Body of pancreas (tissue), 4 donors: ENCODE measurements around the gene CLDN6. TPM values are rescaled to one million over a fixed set of nuclear protein-coding genes. Genes with fewer than 3 reads are reported as not detected.

Experiments used
- ATAC-seq: fragments of 150-250 bp; one replicate; pipeline ENCODE4 v1.9.1; 2016
- DNase-seq, 4 donors: peaks; one replicate each; pipeline ENCODE4 v3.0.0-alpha.2; 2019
- H3K27ac ChIP-seq, 4 donors: fragments of 200-600 bp; sonication (generic); 1 replicate in 3 of 4; 2 replicates in 1 of 4; pipeline versions ENCODE4 v1.5.1 to v1.6.1; 2016 to 2019; ENCODE audit warnings: mild to moderate bottlenecking in 1 of 4, mixed read lengths in 1 of 4, moderate library complexity in 1 of 4
- H3K27me3 ChIP-seq, 2 donors: fragments of 200-600 bp; sonication (generic); one replicate each; pipeline ENCODE4 v1.6.0; 2016; ENCODE audit warnings: mild to moderate bottlenecking in 1 of 2
- H3K36me3 ChIP-seq, 2 donors: fragments of 200-600 bp; sonication (generic); replicated peaks in 1 of 2; 2 replicates each; pipeline ENCODE4 v1.5.1; 2016; ENCODE audit warnings: low read depth in 2 of 2; ENCODE audit not compliant: insufficient read depth in 1 of 2
- H3K4me1 ChIP-seq: fragments of 200-600 bp; sonication (generic); one replicate; pipeline ENCODE4 v1.6.0; 2016
- H3K4me3 ChIP-seq, 2 donors: fragments of 200-600 bp; sonication (generic); 1 replicate in 1 of 2; 2 replicates in 1 of 2; pipeline ENCODE4 v1.5.1; 2016 to 2019
- H3K9me3 ChIP-seq, 3 donors: fragments of 200-600 bp; sonication (generic); 1 replicate in 2 of 3; 2 replicates in 1 of 3; pipeline ENCODE4 v1.5.1; 2016
- CTCF ChIP-seq, 7 experiments: fragments of 450-650 bp in 4 of 7; fragments of 200-600 bp in 3 of 7; sonication (generic) in 3 of 7; IDR thresholded peaks; one replicate each; pipeline ENCODE4 v1.5.1; 2016 to 2019; ENCODE audit warnings: antibody characterized with exemption in 7 of 7
- POLR2A ChIP-seq, 3 donors: fragments of 450-650 bp; IDR thresholded peaks; one replicate each; pipeline ENCODE4 v1.6.1; 2016; ENCODE audit warnings: antibody characterized with exemption in 3 of 3, mild to moderate bottlenecking in 2 of 3
- WGBS, 2 donors: methylation state at CpG; one replicate each; pipeline ENCODE4 v1.1.5; 2017; 5-methylcytosine and 5-hydroxymethylcytosine counted together
- intact Hi-C: fragments of 100-400 bp; cut with DNase I; formaldehyde crosslinking; loops from one replicate; pipeline ENCODE4 v1.15.1; 2023
- total RNA-seq, 2 donors: library from RNA; depleted of rRNA; stranded (reverse); fragments of >200 nt; gene quantifications; one replicate each; pipeline ENCODE4 v1.1.0, GENCODE V29; 2016

CLDN6 gene
- total RNA-seq, 2 donors from 2014 or later, result 0.33 to 0.78 TPM

GRCh38 chr16:2983706-2984136 is 34.3 kb downstream of the CLDN6 start:
- peaks cover 47% of the 10 kb centered on the region for H3K4me1 ChIP-seq
- no peaks in the 10 kb centered on the region for H3K36me3 ChIP-seq
- DNase-seq (peak; percentile 76 to 84 (median 80)), ATAC-seq (peak; percentile 47)
- no peak overlapping the region for H3K4me3 ChIP-seq
- intact Hi-C loops, result no loop called here
- TF ChIP-seq CTCF (IDR thresholded peaks at IDR 0.05), result peak; percentile 72 to 99 (median 94)
- no peak for TF ChIP-seq POLR2A (IDR thresholded peaks at IDR 0.05)
- no peaks in the 10 kb centered on the region for H3K27me3 ChIP-seq
- 7 to 17% methylated on average over 17 to 42 of the region's 42 CpGs for WGBS, 2 donors
- no peak overlapping the region for H3K27ac ChIP-seq
- no peaks in the 10 kb centered on the region for H3K9me3 ChIP-seq

GRCh38 chr16:2982402-2982801 is 35.6 kb downstream of the CLDN6 start:
- WGBS, 2 donors, result 90 to 91% methylated on average over 5 of the region's 5 CpGs
- TF ChIP-seq CTCF (IDR thresholded peaks at IDR 0.05) (no peak), POLR2A (IDR thresholded peaks at IDR 0.05) (no peak)
- Histone ChIP-seq H3K27me3 (no peaks in the 10 kb centered on the region), H3K4me3 (no peak overlapping the region), H3K9me3 (no peaks in the 10 kb centered on the region), H3K36me3 (no peaks in the 10 kb centered on the region), H3K4me1 (peaks cover 57% of the 10 kb centered on the region), H3K27ac (no peak overlapping the region)
- no peak for ATAC-seq
- no peak for DNase-seq
- intact Hi-C loops, result no loop called here

GRCh38 chr16:2981899-2982250 is 36.1 kb downstream of the CLDN6 start:
- H3K36me3 ChIP-seq, result no peaks in the 10 kb centered on the region
- no peak for DNase-seq
- intact Hi-C loops, result no loop called here
- no peak overlapping the region for H3K27ac ChIP-seq
- H3K4me1 ChIP-seq, result peaks cover 62% of the 10 kb centered on the region
- H3K27me3 ChIP-seq, result no peaks in the 10 kb centered on the region
- no peaks in the 10 kb centered on the region for H3K9me3 ChIP-seq
- no peak for ATAC-seq
- H3K4me3 ChIP-seq, result no peak overlapping the region
- no peak for TF ChIP-seq CTCF (IDR thresholded peaks at IDR 0.05)
- no peak for TF ChIP-seq POLR2A (IDR thresholded peaks at IDR 0.05)
- WGBS, 2 donors, result 71 to 76% methylated on average over 4 of the region's 4 CpGs

GRCh38 chr16:2981177-2981898 is 36.6 kb downstream of the CLDN6 start:
- no peak for ATAC-seq
- TF ChIP-seq POLR2A (IDR thresholded peaks at IDR 0.05), result no peak
- TF ChIP-seq CTCF (IDR thresholded peaks at IDR 0.05), result no peak
- Histone ChIP-seq H3K36me3 (no peaks in the 10 kb centered on the region), H3K27ac (peak overlapping the region in 2 of 4 donors; percentile 80 to 88), H3K4me1 (peaks cover 62% of the 10 kb centered on the region), H3K27me3 (no peaks in the 10 kb centered on the region), H3K4me3 (no peak overlapping the region), H3K9me3 (no peaks in the 10 kb centered on the region)
- intact Hi-C loops, result no loop called here
- DNase-seq, result no peak
- WGBS, 2 donors, result 61 to 62% methylated on average over 28 to 33 of the region's 33 CpGs
